Measurements from ENCODE around the gene FOXJ3. TPM values are rescaled to one million over a fixed set of nuclear protein-coding genes. Genes with fewer than 3 reads are reported as not detected.

Gene FOXJ3
- total RNA-seq, 3 donors from 2014 or later: 47.0 to 57.3 (median 53.4) TPM

GRCh38 chr1:42315500-42315899, 19.5 kb downstream of the FOXJ3 start:
- no peaks in the 10 kb centered on the region for H3K36me3 ChIP-seq (ENCODE audit: low read depth)
- no peak for TF ChIP-seq CTCF (IDR thresholded peaks at IDR 0.05)
- no peaks in the 10 kb centered on the region for H3K9me3 ChIP-seq
- peak; percentile 75 for ATAC-seq
- no peak for DNase-seq
- H3K4me3 ChIP-seq: no peak overlapping the region
- intact Hi-C loops (cut with DNase I, micrococcal nuclease): loop anchor here in 1 of 2 donors (2.0 kb wide), 1 partner anchor 19 kb away; the partner anchor contains the start of gene FOXJ3
- H3K4me1 ChIP-seq (ENCODE audit: low read depth): peaks cover 38% of the 10 kb centered on the region

GRCh38 chr1:42313970-42314369, 21.1 kb downstream of the FOXJ3 start:
- no peaks in the 10 kb centered on the region for H3K36me3 ChIP-seq (ENCODE audit: low read depth)
- TF ChIP-seq CTCF (IDR thresholded peaks at IDR 0.05): no peak
- no peak overlapping the region for H3K4me3 ChIP-seq
- intact Hi-C loops (cut with DNase I, micrococcal nuclease): loop anchor here in 1 of 2 donors (2.0 kb wide), 1 partner anchor 21 kb away; the partner anchor contains the start of gene FOXJ3
- peaks cover 25% of the 10 kb centered on the region for H3K4me1 ChIP-seq (ENCODE audit: low read depth)
- no peaks in the 10 kb centered on the region for H3K9me3 ChIP-seq
- DNase-seq (no peak), ATAC-seq (no peak)

GRCh38 chr1:42312576-42313212, 22.3 kb downstream of the FOXJ3 start:
- DNase-seq (no peak), ATAC-seq (no peak)
- H3K36me3 ChIP-seq (ENCODE audit: low read depth): no peaks in the 10 kb centered on the region
- no peak overlapping the region for H3K4me3 ChIP-seq
- no peak for TF ChIP-seq CTCF (IDR thresholded peaks at IDR 0.05)
- intact Hi-C loops (cut with DNase I, micrococcal nuclease): no loop called here
- H3K4me1 ChIP-seq (ENCODE audit: low read depth): peaks cover 25% of the 10 kb centered on the region
- no peaks in the 10 kb centered on the region for H3K9me3 ChIP-seq

- intact Hi-C loops (cut with DNase I, micrococcal nuclease): no loop called here
- TF ChIP-seq CTCF (IDR thresholded peaks at IDR 0.05): no peak
- ATAC-seq (no peak), DNase-seq (no peak)
- H3K4me1 ChIP-seq (ENCODE audit: low read depth): peaks cover 25% of the 10 kb centered on the region
- H3K9me3 ChIP-seq: no peaks in the 10 kb centered on the region
- H3K36me3 ChIP-seq (ENCODE audit: low read depth): no peaks in the 10 kb centered on the region
- no peak overlapping the region for H3K4me3 ChIP-seq
Observed at GRCh38 chr1:42311897-42312296, 23.1 kb downstream of the FOXJ3 start.

- intact Hi-C loops (cut with DNase I, micrococcal nuclease): no loop called here
- ATAC-seq (no peak), DNase-seq (no peak)
- Histone ChIP-seq H3K36me3 (ENCODE audit: low read depth) (no peaks in the 10 kb centered on the region), H3K9me3 (no peaks in the 10 kb centered on the region), H3K4me3 (no peak overlapping the region), H3K4me1 (ENCODE audit: low read depth) (peaks cover 25% of the 10 kb centered on the region)
- no peak for TF ChIP-seq CTCF (IDR thresholded peaks at IDR 0.05)
Observed at GRCh38 chr1:42311138-42311537, 23.9 kb downstream of the FOXJ3 start.

All from mucosa of descending colon (tissue), 3 donors.